NCI-H82 (cell line): ENCODE data around the gene ZSCAN1.

Experiments used
- DNase-seq: peaks from one replicate; lab custom pipeline; 2025; lab: John Stamatoyannopoulos, UW

Gene ZSCAN1

GRCh38 chr19:58084596-58085347, 50.9 kb downstream of the ZSCAN1 start:
- no peak for DNase-seq

- DNase-seq, result no peak
Observed at GRCh38 chr19:58085348-58085875, 51.6 kb downstream of the ZSCAN1 start.

GRCh38 chr19:58086825-58087710, 53.2 kb downstream of the ZSCAN1 start:
- DNase-seq, result no peak

- DNase-seq, result no peak
Observed at GRCh38 chr19:58088521-58089052, 54.8 kb downstream of the ZSCAN1 start.

GRCh38 chr19:58089846-58090245, 56.0 kb downstream of the ZSCAN1 start:
- no peak for DNase-seq

- no peak for DNase-seq
Observed at GRCh38 chr19:58091251-58091995, 57.6 kb downstream of the ZSCAN1 start.

GRCh38 chr19:58093071-58093470, 59.2 kb downstream of the ZSCAN1 start:
- no peak for DNase-seq

- no peak for DNase-seq
Observed at GRCh38 chr19:58095328-58095727, 61.5 kb downstream of the ZSCAN1 start.

GRCh38 chr19:58096884-58097283, 63.1 kb downstream of the ZSCAN1 start:
- no peak for DNase-seq

- DNase-seq, result no peak
Observed at GRCh38 chr19:58097349-58097748, 63.5 kb downstream of the ZSCAN1 start.

GRCh38 chr19:58097781-58098681, 64.2 kb downstream of the ZSCAN1 start, which contains the start of gene ZSCAN18:
Gene ZSCAN18, minus strand, starts transcription at chr19:58098231. Its CDS starts 7,964 bp downstream, at chr19:58090267.
- DNase-seq, result peak; percentile 98

- DNase-seq, result peak; percentile 40
Observed at GRCh38 chr19:58098682-58098998, 64.8 kb downstream of the ZSCAN1 start.
